SK-N-MC (cell line): ENCODE measurements around the gene CYP26A1.

Source experiments
- EZH2 ChIP-seq: fragments of 200-600 bp; sonication (generic); IDR thresholded peaks from one replicate; pipeline ENCODE4 v1.6.1; 2017; ENCODE audit warnings: antibody characterized with exemption
- FOXP2 ChIP-seq: optimal IDR thresholded peaks from 2 replicates; pipeline ENCODE3; 2011; ENCODE audit warnings: mild to moderate bottlenecking, moderate library complexity; ENCODE audit not compliant: insufficient read depth; ENCODE audit errors: extremely low read length, control extremely low read depth
- POLR2AphosphoS5 ChIP-seq: IDR thresholded peaks from 2 replicates; pipeline ENCODE4 v1.6.1; 2012; ENCODE audit warnings: mild to moderate bottlenecking, low read depth, low read length, borderline replicate concordance

- TF ChIP-seq EZH2 (no peak), POLR2AphosphoS5 (no peak), FOXP2 (no peak)
Measured at GRCh38 chr10:93081834-93082233, 8.1 kb downstream of the CYP26A1 start.
